Keratinocyte (primary cell): ENCODE measurements around the gene MIS18BP1. TPM values are rescaled to one million over a fixed set of nuclear protein-coding genes. Genes with fewer than 3 reads are reported as not detected.
"Not testable (repeated sequence)": the region's sequence is repeated elsewhere in the genome, so short reads cannot be mapped to it uniquely, and the experiment has no call there.

Experiments used
- DNase-seq: peaks from one replicate; pipeline ENCODE4 v3.0.0-alpha.2; 2011; ENCODE audit warnings: low read depth, missing footprints, low spot score
- FAIRE-seq: peaks from 2 replicates; lab custom pipeline; 2011; peaks lifted over from hg19 to GRCh38; lab: Jason Lieb, UNC
- H2AFZ ChIP-seq: 2 replicates; pipeline ENCODE4 v1.6.0; 2012; ENCODE audit warnings: low read length, control low read depth, inconsistent platforms; ENCODE audit not compliant: control insufficient read depth
- H3K27ac ChIP-seq: 2 replicates; pipeline ENCODE4 v1.5.1; 2011; ENCODE audit warnings: low read length; ENCODE audit not compliant: control insufficient read depth, insufficient read depth
- H3K27me3 ChIP-seq: 3 replicates; pipeline ENCODE4 v1.6.0; 2011; ENCODE audit warnings: low read length; ENCODE audit not compliant: control insufficient read depth, insufficient read depth; ENCODE audit errors: extremely low read depth
- H3K36me3 ChIP-seq, 2 experiments: 2 replicates in 1 of 2; 3 replicates in 1 of 2; pipeline ENCODE4 v1.5.1; 2011; ENCODE audit warnings: low read length in 2 of 2, mild to moderate bottlenecking in 1 of 2; ENCODE audit not compliant: control insufficient read depth in 2 of 2, insufficient read depth in 2 of 2; ENCODE audit errors: extremely low read depth in 1 of 2
- H3K4me1 ChIP-seq: 3 replicates; pipeline ENCODE4 v1.5.1; 2011; ENCODE audit warnings: low read length; ENCODE audit not compliant: control insufficient read depth, insufficient read depth; ENCODE audit errors: extremely low read depth
- H3K4me2 ChIP-seq: 3 replicates; pipeline ENCODE4 v1.6.0; 2011; ENCODE audit warnings: low read depth, low read length; ENCODE audit not compliant: control insufficient read depth, insufficient read depth; ENCODE audit errors: extremely low read depth
- H3K4me3 ChIP-seq, 3 experiments: fragments of 200-600 bp in 1 of 3; sonication (generic) in 1 of 3; 2 replicates in 2 of 3; 3 replicates in 1 of 3; pipeline ENCODE4 v1.5.1; 2011 to 2016; ENCODE audit warnings: low read length in 3 of 3, mild to moderate bottlenecking in 3 of 3, control low read depth in 2 of 3, inconsistent platforms in 1 of 3, low read depth in 1 of 3, mixed read lengths in 1 of 3, mixed run types in 1 of 3, moderate library complexity in 1 of 3; ENCODE audit not compliant: control insufficient read depth in 2 of 3, insufficient read depth in 2 of 3; ENCODE audit errors: extremely low read depth in 1 of 3
- H3K79me2 ChIP-seq: 2 replicates; pipeline ENCODE4 v1.6.0; 2012; ENCODE audit warnings: low read length; ENCODE audit not compliant: control insufficient read depth, insufficient read depth
- H3K9ac ChIP-seq: 3 replicates; pipeline ENCODE4 v1.6.0; 2011; ENCODE audit warnings: low read length; ENCODE audit not compliant: control insufficient read depth, insufficient read depth; ENCODE audit errors: extremely low read depth
- H3K9me1 ChIP-seq: 3 replicates; pipeline ENCODE4 v1.6.0; 2011; ENCODE audit warnings: low read length; ENCODE audit not compliant: control insufficient read depth, insufficient read depth; ENCODE audit errors: extremely low read depth
- H3K9me3 ChIP-seq: 2 replicates; pipeline ENCODE4 v1.5.1; 2012; ENCODE audit warnings: low read depth, low read length; ENCODE audit not compliant: control insufficient read depth
- H4K20me1 ChIP-seq: 3 replicates; pipeline ENCODE4 v1.6.0; 2011; ENCODE audit warnings: low read length; ENCODE audit not compliant: control insufficient read depth, insufficient read depth; ENCODE audit errors: extremely low read depth
- CTCF ChIP-seq, 3 experiments: IDR thresholded peaks in 1 of 3; conservative IDR thresholded peaks in 1 of 3; optimal IDR thresholded peaks in 1 of 3; 2 replicates in 2 of 3; 3 replicates in 1 of 3; pipeline versions ENCODE3 to v1.5.1; 2011; ENCODE audit warnings: low read length in 3 of 3, mild to moderate bottlenecking in 3 of 3, moderate library complexity in 2 of 3, control low read depth in 1 of 3, inconsistent platforms in 1 of 3; ENCODE audit not compliant: insufficient read depth in 2 of 3; ENCODE audit errors: extremely low read depth in 1 of 3
- EZH2 ChIP-seq: IDR thresholded peaks from one replicate; pipeline ENCODE4 v1.6.1; 2012; ENCODE audit warnings: inconsistent platforms, mild to moderate bottlenecking, low read length, moderate library complexity
- dilution Hi-C: fragments of 300-500 bp; cut with MboI; formaldehyde crosslinking; loops from one replicate; pipeline ENCODE4 v1.7.0; 2020; ENCODE audit warnings: low sequenced_read_pairs; ENCODE audit not compliant: extremely low pct_ligation_motif_present
- polyA minus RNA-seq, 3 experiments: library from RNA; depleted of rRNA, polyadenylated mRNA; stranded (reverse); fragments of >200 nt; gene quantifications; 1 replicate in 1 of 3; 2 replicates in 1 of 3; 3 replicates in 1 of 3; pipeline ENCODE4 v1.2.3, GENCODE V29; 2011
- polyA plus RNA-seq, 5 experiments: library from polyadenylated mRNA; depleted of rRNA in 3 of 5; stranded (reverse) in 3 of 5; stranded (forward) in 1 of 5; unstranded in 1 of 5; fragments of >200 nt; gene quantifications; 1 replicate in 1 of 5; 2 replicates in 3 of 5; 3 replicates in 1 of 5; pipeline versions ENCODE4 v1.2.1 to v1.2.3, GENCODE V29; 2011 to 2012; ENCODE audit warnings: missing spikeins in 2 of 5, low read depth in 1 of 5, low replicate concordance in 1 of 5

MIS18BP1 gene
- polyA plus RNA-seq (8.3 to 20.2 TPM (median 8.4 TPM) in 3 replicates), polyA minus RNA-seq (1.2 to 15.0 TPM (median 3.1 TPM) in 3 replicates)
- polyA plus RNA-seq (2011; ENCODE audit: low read depth) = 7.9 TPM
- polyA plus RNA-seq (2011; cell fraction: cytosol; rRNA removed) = 4.2 and 11.0 TPM in 2 replicates
- 12.7 and 17.6 TPM in 2 replicates for polyA plus RNA-seq (2011; cell fraction: nucleus; rRNA removed)
- polyA plus RNA-seq (2012; ENCODE audit: low replicate concordance) = 3.0 and 9.4 TPM in 2 replicates
- 8.1 TPM for polyA minus RNA-seq (2011; cell fraction: cytosol; rRNA and poly(A)+ RNA removed)
- polyA minus RNA-seq (2011; cell fraction: nucleus; rRNA and poly(A)+ RNA removed) = 7.8 and 15.3 TPM in 2 replicates

- FAIRE-seq (no peak), DNase-seq (peak; percentile 40)
- Histone ChIP-seq H3K9me3 (no peaks in the 10 kb centered on the region), H3K79me2 (peaks cover 47% of the 10 kb centered on the region), H4K20me1 (no peaks in the 10 kb centered on the region), H2AFZ (peak within 1 kb of the TSS; percentile 100), H3K9ac (peak within 1 kb of the TSS; percentile 90), H3K36me3 (no peaks in the 10 kb centered on the region), H3K4me1 (peaks cover 8% of the 10 kb centered on the region), H3K4me2 (peak within 1 kb of the TSS; percentile 85), H3K27ac (peak within 1 kb of the TSS; percentile 94), H3K27me3 (no peaks in the 10 kb centered on the region), H3K9me1 (no peaks in the 10 kb centered on the region), H3K4me3 (peak within 1 kb of the TSS; percentile 80 to 94 (median 82))
- TF ChIP-seq EZH2 (no peak), CTCF (optimal IDR thresholded peaks at IDR 0.05 in 1 of 3, IDR thresholded peaks at IDR 0.05 in 1 of 3, conservative IDR thresholded peaks at IDR 0.05 in 1 of 3; ENCODE audit: extremely low read depth in 1 of 3, insufficient read depth in 2 of 3, low read length in 3 of 3) (peak; percentile 60 to 71 (median 65))
- dilution Hi-C loops = no loop called here
Measured at GRCh38 chr14:45253070-45253753, at the start of gene MIS18BP1. Gene MIS18BP1 (minus strand): TSS chr14:45253202. CDS start chr14:45247286, 5,916 bp downstream.

GRCh38 chr14:45298423-45299117 lies 45.6 kb upstream of the MIS18BP1 start:
- FAIRE-seq (no peak), DNase-seq (no peak)
- Histone ChIP-seq H3K27ac (no peak overlapping the region), H3K36me3 (no peaks in the 10 kb centered on the region), H2AFZ (no peak overlapping the region), H4K20me1 (no peaks in the 10 kb centered on the region), H3K9me1 (no peaks in the 10 kb centered on the region), H3K9ac (no peak overlapping the region), H3K79me2 (no peaks in the 10 kb centered on the region), H3K4me2 (no peak overlapping the region), H3K9me3 (no peaks in the 10 kb centered on the region), H3K27me3 (no peaks in the 10 kb centered on the region), H3K4me3 (no peak overlapping the region), H3K4me1 (no peaks in the 10 kb centered on the region)
- dilution Hi-C loops = no loop called here
- TF ChIP-seq CTCF (optimal IDR thresholded peaks at IDR 0.05 in 1 of 3, IDR thresholded peaks at IDR 0.05 in 1 of 3, conservative IDR thresholded peaks at IDR 0.05 in 1 of 3; ENCODE audit: extremely low read depth in 1 of 3, insufficient read depth in 2 of 3, low read length in 3 of 3) (no peak), EZH2 (no peak)

- H3K9ac ChIP-seq, H3K79me2 ChIP-seq, H3K9me3 ChIP-seq, H3K9me1 ChIP-seq, H2AFZ ChIP-seq, dilution Hi-C loops, H3K27ac ChIP-seq, H3K4me1 ChIP-seq, FAIRE-seq, H3K36me3 ChIP-seq, DNase-seq, H4K20me1 ChIP-seq, H3K4me2 ChIP-seq, H3K4me3 ChIP-seq, H3K27me3 ChIP-seq: not testable (repeated sequence)
Measured at GRCh38 chr14:45294796-45295195, 41.8 kb upstream of the MIS18BP1 start.
